Lower lobe of right lung (tissue), 2 donors: ENCODE data around the gene MALRD1. TPM values are rescaled to one million over a fixed set of nuclear protein-coding genes. Genes with fewer than 3 reads are reported as not detected.

Experiments
- ATAC-seq, 2 donors: fragments of 200-7000 bp; cut with Tn5 transposase; one replicate each; pipeline ENCODE4 v1.9.1; 2020 to 2022; ENCODE audit warnings: mild to moderate bottlenecking in 2 of 2, moderate library complexity in 2 of 2
- DNase-seq: peaks from one replicate; pipeline ENCODE4 v3.0.0-alpha.2; 2020
- H3K27ac ChIP-seq: fragments of 200-600 bp; one replicate; pipeline ENCODE4 v1.8.0; 2022
- H3K27me3 ChIP-seq: fragments of 200-600 bp; one replicate; pipeline ENCODE4 v1.8.0; 2022; ENCODE audit warnings: low read depth
- H3K36me3 ChIP-seq: fragments of 200-600 bp; one replicate; pipeline ENCODE4 v1.8.0; 2022; ENCODE audit warnings: mild to moderate bottlenecking
- H3K4me1 ChIP-seq: fragments of 200-600 bp; one replicate; pipeline ENCODE4 v1.8.0; 2022
- H3K4me3 ChIP-seq: fragments of 200-600 bp; one replicate; pipeline ENCODE4 v1.8.0; 2022; ENCODE audit warnings: mild to moderate bottlenecking
- H3K9me3 ChIP-seq: fragments of 200-600 bp; one replicate; pipeline ENCODE4 v1.8.0; 2022
- CTCF ChIP-seq: fragments of 200-600 bp; IDR thresholded peaks from one replicate; pipeline ENCODE4 v1.8.0; 2022; ENCODE audit warnings: antibody characterized with exemption, mild to moderate bottlenecking
- intact Hi-C: fragments of 100-400 bp; cut with DNase I; formaldehyde crosslinking; loops from one replicate; pipeline ENCODE4 v1.11.0; 2022
- total RNA-seq: library from RNA; stranded (reverse); fragmentation: NEBNext Ultra II Directional; extraction: Animal tissue kit (Norgen Biotek cat#: 25700); gene quantifications from one replicate; pipeline ENCODE4 v1.2.1, GENCODE V29; 2021
- donor health status: DM: no; HTN: yes; CAD: no; lungs with severe emphysema.

The MALRD1 gene
- total RNA-seq, 1 donor from 2014 or later: 6.0 TPM

GRCh38 chr10:19226025-19226424, 177.4 kb downstream of the MALRD1 start:
- DNase-seq: no peak
- no peak for TF ChIP-seq CTCF
- H3K4me3 ChIP-seq: no peak overlapping the region
- no peak overlapping the region for H3K27ac ChIP-seq
- no peaks in the 10 kb centered on the region for H3K9me3 ChIP-seq
- ATAC-seq: no peak
- no peaks in the 10 kb centered on the region for H3K27me3 ChIP-seq
- intact Hi-C loops: no loop called here
- no peaks in the 10 kb centered on the region for H3K4me1 ChIP-seq
- H3K36me3 ChIP-seq: no peaks in the 10 kb centered on the region

GRCh38 chr10:19231034-19231433, 182.4 kb downstream of the MALRD1 start:
- intact Hi-C loops: no loop called here
- H3K27ac ChIP-seq: no peak overlapping the region
- H3K27me3 ChIP-seq: no peaks in the 10 kb centered on the region
- no peak for DNase-seq
- no peak for ATAC-seq
- no peak overlapping the region for H3K4me3 ChIP-seq
- H3K4me1 ChIP-seq: no peaks in the 10 kb centered on the region
- H3K36me3 ChIP-seq: no peaks in the 10 kb centered on the region
- TF ChIP-seq CTCF: no peak
- H3K9me3 ChIP-seq: no peaks in the 10 kb centered on the region

GRCh38 chr10:19245889-19246752, 197.5 kb downstream of the MALRD1 start:
- Histone ChIP-seq H3K4me1 (no peaks in the 10 kb centered on the region), H3K27ac (no peak overlapping the region), H3K36me3 (no peaks in the 10 kb centered on the region), H3K9me3 (no peaks in the 10 kb centered on the region), H3K27me3 (no peaks in the 10 kb centered on the region), H3K4me3 (no peak overlapping the region)
- DNase-seq (no peak), ATAC-seq (no peak)
- TF ChIP-seq CTCF: no peak
- intact Hi-C loops: no loop called here

GRCh38 chr10:19247843-19248242, 199.2 kb downstream of the MALRD1 start:
- no peaks in the 10 kb centered on the region for H3K36me3 ChIP-seq
- no peaks in the 10 kb centered on the region for H3K4me1 ChIP-seq
- no peak overlapping the region for H3K4me3 ChIP-seq
- TF ChIP-seq CTCF: no peak
- H3K27ac ChIP-seq: no peak overlapping the region
- no peaks in the 10 kb centered on the region for H3K9me3 ChIP-seq
- ATAC-seq: no peak
- DNase-seq: no peak
- no peaks in the 10 kb centered on the region for H3K27me3 ChIP-seq
- intact Hi-C loops: no loop called here

GRCh38 chr10:19250546-19250945, 201.9 kb downstream of the MALRD1 start:
- Histone ChIP-seq H3K27ac (no peak overlapping the region), H3K9me3 (no peaks in the 10 kb centered on the region), H3K4me3 (no peak overlapping the region), H3K4me1 (no peaks in the 10 kb centered on the region), H3K27me3 (no peaks in the 10 kb centered on the region), H3K36me3 (no peaks in the 10 kb centered on the region)
- DNase-seq (no peak), ATAC-seq (no peak)
- no peak for TF ChIP-seq CTCF
- intact Hi-C loops: no loop called here
